Measurements from ENCODE around the gene SHC4.

DNA sequence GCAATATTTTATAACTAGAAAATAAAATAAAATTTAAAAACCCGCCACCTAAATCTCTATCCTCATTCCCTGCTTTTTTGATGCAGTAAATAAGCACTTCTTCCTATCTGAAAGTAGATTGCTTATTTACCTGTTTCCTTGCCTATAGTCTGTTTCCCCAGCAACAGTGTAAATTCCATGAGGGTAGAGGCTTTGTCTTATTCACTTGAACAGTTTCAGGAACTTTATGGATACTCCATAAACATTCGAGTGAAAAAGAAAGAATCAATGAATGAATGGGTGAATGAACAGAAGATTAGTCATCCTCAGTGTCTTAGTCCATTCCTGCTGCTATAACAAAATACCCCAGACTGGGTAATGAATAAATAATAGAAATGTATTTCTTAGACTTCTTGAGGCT lies 41.7 kb downstream of the SHC4 start:
- TF ChIP-seq, protein P1, sequence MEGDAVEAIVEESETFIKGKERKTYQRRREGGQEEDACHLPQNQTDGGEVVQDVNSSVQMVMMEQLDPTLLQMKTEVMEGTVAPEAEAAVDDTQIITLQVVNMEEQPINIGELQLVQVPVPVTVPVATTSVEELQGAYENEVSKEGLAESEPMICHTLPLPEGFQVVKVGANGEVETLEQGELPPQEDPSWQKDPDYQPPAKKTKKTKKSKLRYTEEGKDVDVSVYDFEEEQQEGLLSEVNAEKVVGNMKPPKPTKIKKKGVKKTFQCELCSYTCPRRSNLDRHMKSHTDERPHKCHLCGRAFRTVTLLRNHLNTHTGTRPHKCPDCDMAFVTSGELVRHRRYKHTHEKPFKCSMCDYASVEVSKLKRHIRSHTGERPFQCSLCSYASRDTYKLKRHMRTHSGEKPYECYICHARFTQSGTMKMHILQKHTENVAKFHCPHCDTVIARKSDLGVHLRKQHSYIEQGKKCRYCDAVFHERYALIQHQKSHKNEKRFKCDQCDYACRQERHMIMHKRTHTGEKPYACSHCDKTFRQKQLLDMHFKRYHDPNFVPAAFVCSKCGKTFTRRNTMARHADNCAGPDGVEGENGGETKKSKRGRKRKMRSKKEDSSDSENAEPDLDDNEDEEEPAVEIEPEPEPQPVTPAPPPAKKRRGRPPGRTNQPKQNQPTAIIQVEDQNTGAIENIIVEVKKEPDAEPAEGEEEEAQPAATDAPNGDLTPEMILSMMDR (IDR thresholded peaks at IDR 0.05; ENCODE audit: low read depth, low read length) = no peak
- TF ChIP-seq MYC (IDR thresholded peaks at IDR 0.05; ENCODE audit: low read depth, low read length) = no peak
